OCI-LY1 (cell line): ENCODE results near the gene PYY.

Source experiments
- H2AFZ ChIP-seq: fragments of 200-600 bp; sonication (generic), shearing (Covaris generic); 2 replicates; pipeline ENCODE4 v1.6.0; 2014; ENCODE audit warnings: antibody characterized with exemption, mild to moderate bottlenecking, low read length
- H3F3A ChIP-seq: fragments of 200-600 bp; sonication (generic), shearing (Covaris generic); 2 replicates; pipeline ENCODE4 v1.6.0; 2014; ENCODE audit warnings: mild to moderate bottlenecking, antibody characterized with exemption, low read length, moderate library complexity; ENCODE audit not compliant: insufficient read depth
- H3K27ac ChIP-seq: fragments of 200-600 bp; sonication (generic); 2 replicates; pipeline ENCODE4 v1.5.1; 2014; ENCODE audit warnings: low read length, mixed run types, mild to moderate bottlenecking, low read depth; ENCODE audit not compliant: poor library complexity, severe bottlenecking
- H3K27me3 ChIP-seq: fragments of 200-600 bp; sonication (generic); 2 replicates; pipeline ENCODE4 v1.6.0; 2014; ENCODE audit warnings: antibody characterized with exemption, mild to moderate bottlenecking, low read length, moderate library complexity; ENCODE audit not compliant: insufficient read depth
- H3K36me3 ChIP-seq: fragments of 200-600 bp; sonication (generic); 2 replicates; pipeline ENCODE4 v1.6.1; 2014; ENCODE audit warnings: mild to moderate bottlenecking, antibody characterized with exemption, low read length, moderate library complexity, mixed read lengths; ENCODE audit not compliant: insufficient read depth
- H3K4me1 ChIP-seq: fragments of 200-600 bp; sonication (generic); 2 replicates; pipeline ENCODE4 v1.5.1; 2014; ENCODE audit warnings: mild to moderate bottlenecking, low read length, moderate library complexity; ENCODE audit not compliant: insufficient read depth, severe bottlenecking
- H3K4me2 ChIP-seq: fragments of 200-600 bp; sonication (generic), shearing (Covaris generic); 2 replicates; pipeline ENCODE4 v1.6.1; 2014; ENCODE audit warnings: low read length
- H3K4me3 ChIP-seq: fragments of 200-600 bp; sonication (generic); 2 replicates; pipeline ENCODE4 v1.5.1; 2014; ENCODE audit warnings: low read length, low read depth, mild to moderate bottlenecking, mixed read lengths; ENCODE audit not compliant: poor library complexity, severe bottlenecking
- H3K79me2 ChIP-seq: fragments of 200-600 bp; shearing (Covaris generic); 2 replicates; pipeline ENCODE4 v1.6.1; 2016; ENCODE audit warnings: mixed run types, low read length, mixed read lengths; ENCODE audit not compliant: insufficient read depth
- H3K9ac ChIP-seq: fragments of 200-600 bp; sonication (generic), shearing (Covaris generic); 2 replicates; pipeline ENCODE4 v1.6.1; 2014; ENCODE audit warnings: mild to moderate bottlenecking, low read length, mixed read lengths
- H3K9me2 ChIP-seq: fragments of 200-600 bp; sonication (generic), shearing (Covaris generic); 2 replicates; pipeline ENCODE4 v1.6.1; 2014; ENCODE audit warnings: low read depth, mild to moderate bottlenecking, low read length, mixed read lengths
- H3K9me3 ChIP-seq: fragments of 200-600 bp; shearing (Covaris generic); 2 replicates; pipeline ENCODE4 v1.6.1; 2014; ENCODE audit warnings: low read length, mixed read lengths
- H4K20me1 ChIP-seq: fragments of 200-600 bp; sonication (generic), shearing (Covaris generic); 2 replicates; pipeline ENCODE4 v1.6.0; 2016; ENCODE audit warnings: mild to moderate bottlenecking, low read length; ENCODE audit not compliant: insufficient read depth
- CTCF ChIP-seq: fragments of 200-600 bp; sonication (generic), shearing (Covaris generic); IDR thresholded peaks from 2 replicates; pipeline ENCODE4 v1.5.1; 2017; ENCODE audit warnings: mild to moderate bottlenecking, antibody characterized with exemption, low read length, moderate library complexity, mixed read lengths
- EZH2 ChIP-seq: fragments of 200-600 bp; sonication (generic), shearing (Covaris generic); IDR thresholded peaks from 2 replicates; pipeline ENCODE4 v1.8.0; 2017; ENCODE audit warnings: borderline replicate concordance, mixed run types, mild to moderate bottlenecking, antibody characterized with exemption, low read length, moderate library complexity, mixed read lengths

PYY gene

GRCh38 chr17:43914451-43914850 lies 39.3 kb downstream of the PYY start:
- Histone ChIP-seq H3K36me3 (no peaks in the 10 kb centered on the region), H3K4me3 (no peak overlapping the region), H3F3A (no peaks in the 10 kb centered on the region), H4K20me1 (no peaks in the 10 kb centered on the region), H3K4me2 (no peak overlapping the region), H3K79me2 (no peaks in the 10 kb centered on the region), H3K27ac (no peak overlapping the region), H3K9me3 (no peaks in the 10 kb centered on the region), H3K9ac (no peak overlapping the region), H3K9me2 (no peaks in the 10 kb centered on the region), H3K27me3 (no peaks in the 10 kb centered on the region; the same call in 1 of the 2 replicates), H2AFZ (no peak overlapping the region), H3K4me1 (no peaks in the 10 kb centered on the region)
- TF ChIP-seq EZH2: no peak
- no peak for TF ChIP-seq CTCF

GRCh38 chr17:43913584-43913983 lies 40.2 kb downstream of the PYY start:
- Histone ChIP-seq H3K9ac (no peak overlapping the region), H3K79me2 (no peaks in the 10 kb centered on the region), H3K27me3 (peaks cover 1% of the 10 kb centered on the region; the same call in 1 of the 2 replicates), H2AFZ (no peak overlapping the region), H3K4me3 (no peak overlapping the region), H3K4me2 (no peak overlapping the region), H3K9me3 (no peaks in the 10 kb centered on the region), H3K4me1 (no peaks in the 10 kb centered on the region), H4K20me1 (no peaks in the 10 kb centered on the region), H3K27ac (no peak overlapping the region), H3K9me2 (no peaks in the 10 kb centered on the region), H3F3A (no peaks in the 10 kb centered on the region), H3K36me3 (no peaks in the 10 kb centered on the region)
- no peak for TF ChIP-seq CTCF
- no peak for TF ChIP-seq EZH2

GRCh38 chr17:43912635-43913304 lies 41.0 kb downstream of the PYY start:
- no peak for TF ChIP-seq EZH2
- no peak for TF ChIP-seq CTCF
- Histone ChIP-seq H3K9ac (no peak overlapping the region), H3K4me2 (no peak overlapping the region)

More at GRCh38 chr17:43912635-43913304, 41.0 kb downstream of the PYY start:
- H3K79me2 ChIP-seq: no peaks in the 10 kb centered on the region
- H3K4me1 ChIP-seq: no peaks in the 10 kb centered on the region
- no peaks in the 10 kb centered on the region for H4K20me1 ChIP-seq
- no peaks in the 10 kb centered on the region for H3F3A ChIP-seq
- no peak overlapping the region for H2AFZ ChIP-seq
- H3K4me3 ChIP-seq: no peak overlapping the region
- peaks cover 3% of the 10 kb centered on the region; the same call in 1 of the 2 replicates for H3K27me3 ChIP-seq
- H3K9me2 ChIP-seq: no peaks in the 10 kb centered on the region
- no peaks in the 10 kb centered on the region for H3K9me3 ChIP-seq
- no peaks in the 10 kb centered on the region for H3K36me3 ChIP-seq
- no peak overlapping the region for H3K27ac ChIP-seq
